Activated CD4-positive, alpha-beta T cell treated with anti-CD3 and anti-CD28 coated beads for 36 hours (primary cell): ENCODE measurements around the gene G2E3. TPM values are rescaled to one million over a fixed set of nuclear protein-coding genes. Genes with fewer than 3 reads are reported as not detected.
"Not testable (repeated sequence)": the region's sequence is repeated elsewhere in the genome, so short reads cannot be mapped to it uniquely, and the experiment has no call there.

Experiments used
- ATAC-seq: fragments of 200-7000 bp; cut with Tn5 transposase; one replicate; pipeline ENCODE4 v1.10.0; 2021; ENCODE audit warnings: mild to moderate bottlenecking, moderate library complexity
- CTCF ChIA-PET: fragments of 350-600 bp; sonication (Branson Sonifier 250); formaldehyde crosslinking; loops from one replicate; lab custom pipeline; 2021; ENCODE audit warnings: antibody characterized with exemption; lab: Charles Lee
- POLR2A ChIA-PET: fragments of 350-600 bp; sonication (Branson Sonifier 250); formaldehyde crosslinking; loops from one replicate; lab custom pipeline; 2021; ENCODE audit warnings: antibody characterized with exemption, inconsistent platforms; lab: Charles Lee
- DNase-seq: peaks from one replicate; pipeline ENCODE4 v3.0.0-alpha.2; 2020
- H3K27ac Mint-ChIP-seq: one replicate; pipeline ENCODE4 v1.8.0; 2021; ENCODE audit warnings: mixed read lengths
- H3K27me3 Mint-ChIP-seq: one replicate; pipeline ENCODE4 v1.8.0; 2021; ENCODE audit warnings: mixed read lengths
- H3K36me3 Mint-ChIP-seq: one replicate; pipeline ENCODE4 v1.8.0; 2021; ENCODE audit warnings: low read depth, mixed read lengths
- H3K4me1 Mint-ChIP-seq: one replicate; pipeline ENCODE4 v1.8.0; 2021; ENCODE audit warnings: mixed read lengths
- H3K4me3 Mint-ChIP-seq: one replicate; pipeline ENCODE4 v1.8.0; 2021; ENCODE audit warnings: mild to moderate bottlenecking, moderate library complexity, mixed read lengths
- H3K9me3 Mint-ChIP-seq: one replicate; pipeline ENCODE4 v1.8.0; 2021; ENCODE audit warnings: low read depth, mixed read lengths
- intact Hi-C, 2 experiments: fragments of 100-400 bp; cut with DNase I in 1 of 2; cut with micrococcal nuclease in 1 of 2; formaldehyde crosslinking; loops; one replicate each; pipeline versions ENCODE4 v1.14.2 to v1.15.1; 2022 to 2024; cut with DNase I, micrococcal nuclease
- total RNA-seq, 2 experiments: library from RNA; stranded (reverse); gene quantifications; one replicate each; pipeline ENCODE4 v1.2.3, GENCODE V29; 2021

The G2E3 gene
- total RNA-seq, 2 experiments from 2014 or later, result 16.9 to 29.6 TPM

- H3K9me3 Mint-ChIP-seq, result no peaks in the 10 kb centered on the region
- ATAC-seq, result peak; percentile 8
- DNase-seq, result peak; percentile 16
- H3K4me3 Mint-ChIP-seq, result peak overlapping the region; percentile 100
- POLR2A ChIA-PET, result no interaction called here
- peak overlapping the region; percentile 100 for H3K27ac Mint-ChIP-seq
- H3K36me3 Mint-ChIP-seq, result peaks cover 31% of the 10 kb centered on the region
- H3K27me3 Mint-ChIP-seq, result peaks cover 2% of the 10 kb centered on the region
- intact Hi-C loops, result loop anchor here (1.0 to 2.0 kb wide), 5 partner anchors 61 to 897 kb away; partner anchors contain the start of genes DTD2 (in 1 of the 2), HECTD1 (in 1 of the 2), SCFD1 (in 1 of the 2) and STRN3 (in 1 of the 2)
- CTCF ChIA-PET, result no interaction called here
- H3K4me1 Mint-ChIP-seq, result peaks cover 34% of the 10 kb centered on the region
Observed at GRCh38 chr14:30559638-30560091, 707 bp downstream of the G2E3 start.

GRCh38 chr14:30560581-30560980 lies 1.6 kb downstream of the G2E3 start:
- Mint-ChIP-seq H3K4me1 (peaks cover 40% of the 10 kb centered on the region), H3K36me3 (peaks cover 32% of the 10 kb centered on the region), H3K27me3 (peaks cover 2% of the 10 kb centered on the region), H3K27ac (peak overlapping the region; percentile 0), H3K4me3 (peak overlapping the region; percentile 100), H3K9me3 (no peaks in the 10 kb centered on the region)
- POLR2A ChIA-PET, result no interaction called here
- ATAC-seq (no peak), DNase-seq (no peak)
- CTCF ChIA-PET, result no interaction called here
- intact Hi-C loops, result no loop called here

GRCh38 chr14:30564235-30564867 lies 5.4 kb downstream of the G2E3 start:
- Mint-ChIP-seq H3K4me1 (peaks cover 62% of the 10 kb centered on the region), H3K27me3 (no peaks in the 10 kb centered on the region), H3K36me3 (peaks cover 38% of the 10 kb centered on the region), H3K27ac (no peak overlapping the region), H3K4me3 (no peak overlapping the region), H3K9me3 (no peaks in the 10 kb centered on the region)
- POLR2A ChIA-PET, result no interaction called here
- intact Hi-C loops, result no loop called here
- DNase-seq (no peak), ATAC-seq (no peak)
- CTCF ChIA-PET, result interaction anchor here (1.2 kb wide), 1 partner anchor 42 kb away, joined by 3 read pairs; no protein-coding TSS in a partner anchor

- no peaks in the 10 kb centered on the region for H3K9me3 Mint-ChIP-seq
- H3K27ac Mint-ChIP-seq, result no peak overlapping the region
- no peak for ATAC-seq
- DNase-seq, result no peak
- H3K4me3 Mint-ChIP-seq, result no peak overlapping the region
- H3K4me1 Mint-ChIP-seq, result peaks cover 67% of the 10 kb centered on the region
- intact Hi-C loops, result no loop called here
- H3K27me3 Mint-ChIP-seq, result no peaks in the 10 kb centered on the region
- CTCF ChIA-PET, result interaction anchor here (0.6 kb wide), 1 partner anchor 457 kb away, joined by 3 read pairs; no protein-coding TSS in a partner anchor
- H3K36me3 Mint-ChIP-seq, result peaks cover 36% of the 10 kb centered on the region
- POLR2A ChIA-PET, result no interaction called here
Observed at GRCh38 chr14:30564868-30565248, 5.9 kb downstream of the G2E3 start.

GRCh38 chr14:30569216-30569902 lies 10.4 kb downstream of the G2E3 start:
- CTCF ChIA-PET, result interaction anchor here (1.6 kb wide), 1 partner anchor 13 kb away, joined by 3 read pairs; no protein-coding TSS in a partner anchor
- peaks cover 79% of the 10 kb centered on the region for H3K4me1 Mint-ChIP-seq
- H3K36me3 Mint-ChIP-seq, result peaks cover 19% of the 10 kb centered on the region
- no peak for ATAC-seq
- intact Hi-C loops, result no loop called here
- H3K9me3 Mint-ChIP-seq, result no peaks in the 10 kb centered on the region
- H3K4me3 Mint-ChIP-seq, result no peak overlapping the region
- no peaks in the 10 kb centered on the region for H3K27me3 Mint-ChIP-seq
- H3K27ac Mint-ChIP-seq, result no peak overlapping the region
- POLR2A ChIA-PET, result no interaction called here
- no peak for DNase-seq

GRCh38 chr14:30569903-30570226 lies 10.9 kb downstream of the G2E3 start:
- Mint-ChIP-seq H3K27ac (no peak overlapping the region), H3K27me3 (no peaks in the 10 kb centered on the region), H3K9me3 (no peaks in the 10 kb centered on the region), H3K36me3 (peaks cover 17% of the 10 kb centered on the region), H3K4me3 (no peak overlapping the region), H3K4me1 (peaks cover 79% of the 10 kb centered on the region)
- intact Hi-C loops, result no loop called here
- CTCF ChIA-PET, result interaction anchor here (1.6 kb wide), 1 partner anchor 13 kb away, joined by 3 read pairs; no protein-coding TSS in a partner anchor
- POLR2A ChIA-PET, result no interaction called here
- no peak for ATAC-seq
- no peak for DNase-seq

GRCh38 chr14:30572237-30572636 lies 13.3 kb downstream of the G2E3 start:
- Mint-ChIP-seq H3K4me3 (no peak overlapping the region), H3K27me3 (no peaks in the 10 kb centered on the region), H3K36me3 (peaks cover 20% of the 10 kb centered on the region), H3K4me1 (peaks cover 78% of the 10 kb centered on the region), H3K27ac (no peak overlapping the region), H3K9me3 (no peaks in the 10 kb centered on the region)
- ATAC-seq (no peak), DNase-seq (no peak)
- intact Hi-C loops, result no loop called here
- CTCF ChIA-PET, result interaction anchor here (1.0 kb wide), 1 partner anchor 49 kb away, joined by 3 read pairs; no protein-coding TSS in a partner anchor
- POLR2A ChIA-PET, result no interaction called here

GRCh38 chr14:30572771-30573170 lies 13.8 kb downstream of the G2E3 start:
- ATAC-seq (no peak), DNase-seq (no peak)
- no peak overlapping the region for H3K27ac Mint-ChIP-seq
- H3K27me3 Mint-ChIP-seq, result no peaks in the 10 kb centered on the region
- H3K4me3 Mint-ChIP-seq, result no peak overlapping the region
- intact Hi-C loops, result no loop called here
- ChIA-PET POLR2A (no interaction called here), CTCF (no interaction called here)
- peaks cover 78% of the 10 kb centered on the region for H3K4me1 Mint-ChIP-seq
- H3K9me3 Mint-ChIP-seq, result no peaks in the 10 kb centered on the region
- peaks cover 23% of the 10 kb centered on the region for H3K36me3 Mint-ChIP-seq

- ATAC-seq (no peak), DNase-seq (no peak)
- Mint-ChIP-seq H3K4me3 (no peak overlapping the region), H3K27me3 (no peaks in the 10 kb centered on the region), H3K27ac (no peak overlapping the region), H3K9me3 (no peaks in the 10 kb centered on the region), H3K4me1 (peaks cover 77% of the 10 kb centered on the region), H3K36me3 (peaks cover 23% of the 10 kb centered on the region)
- ChIA-PET POLR2A (no interaction called here), CTCF (no interaction called here)
- intact Hi-C loops, result no loop called here
Observed at GRCh38 chr14:30573226-30573814, 14.4 kb downstream of the G2E3 start.

GRCh38 chr14:30573966-30574365 lies 15.0 kb downstream of the G2E3 start:
- peaks cover 80% of the 10 kb centered on the region for H3K4me1 Mint-ChIP-seq
- H3K4me3 Mint-ChIP-seq, result no peak overlapping the region
- H3K27me3 Mint-ChIP-seq, result no peaks in the 10 kb centered on the region
- intact Hi-C loops, result no loop called here
- ChIA-PET POLR2A (no interaction called here), CTCF (no interaction called here)
- H3K27ac Mint-ChIP-seq, result no peak overlapping the region
- peaks cover 23% of the 10 kb centered on the region for H3K36me3 Mint-ChIP-seq
- DNase-seq, result no peak
- H3K9me3 Mint-ChIP-seq, result no peaks in the 10 kb centered on the region
- ATAC-seq, result no peak

GRCh38 chr14:30574777-30575176 lies 15.8 kb downstream of the G2E3 start:
- ATAC-seq, intact Hi-C loops: not testable (repeated sequence)

More at GRCh38 chr14:30574777-30575176, 15.8 kb downstream of the G2E3 start:
- H3K27me3 Mint-ChIP-seq, H3K4me3 Mint-ChIP-seq, POLR2A ChIA-PET, CTCF ChIA-PET, H3K9me3 Mint-ChIP-seq, H3K27ac Mint-ChIP-seq, DNase-seq: not testable (repeated sequence)
- Mint-ChIP-seq H3K4me1 (peaks cover 73% of the 10 kb centered on the region), H3K36me3 (peaks cover 23% of the 10 kb centered on the region)
